ENCODE results near the gene BEND7. TPM values are rescaled to one million over a fixed set of nuclear protein-coding genes. Genes with fewer than 3 reads are reported as not detected.
A peak's percentile ranks its signal among the peaks of the same experiment; 100 is the strongest.

The BEND7 gene
- total and polyA plus RNA-seq, 9 of the 15 experiments (the other 6 are each of a cell fraction or from before 2014, with no cell fraction given), result 1.3 to 11.4 (median 5.2) TPM

DNA sequence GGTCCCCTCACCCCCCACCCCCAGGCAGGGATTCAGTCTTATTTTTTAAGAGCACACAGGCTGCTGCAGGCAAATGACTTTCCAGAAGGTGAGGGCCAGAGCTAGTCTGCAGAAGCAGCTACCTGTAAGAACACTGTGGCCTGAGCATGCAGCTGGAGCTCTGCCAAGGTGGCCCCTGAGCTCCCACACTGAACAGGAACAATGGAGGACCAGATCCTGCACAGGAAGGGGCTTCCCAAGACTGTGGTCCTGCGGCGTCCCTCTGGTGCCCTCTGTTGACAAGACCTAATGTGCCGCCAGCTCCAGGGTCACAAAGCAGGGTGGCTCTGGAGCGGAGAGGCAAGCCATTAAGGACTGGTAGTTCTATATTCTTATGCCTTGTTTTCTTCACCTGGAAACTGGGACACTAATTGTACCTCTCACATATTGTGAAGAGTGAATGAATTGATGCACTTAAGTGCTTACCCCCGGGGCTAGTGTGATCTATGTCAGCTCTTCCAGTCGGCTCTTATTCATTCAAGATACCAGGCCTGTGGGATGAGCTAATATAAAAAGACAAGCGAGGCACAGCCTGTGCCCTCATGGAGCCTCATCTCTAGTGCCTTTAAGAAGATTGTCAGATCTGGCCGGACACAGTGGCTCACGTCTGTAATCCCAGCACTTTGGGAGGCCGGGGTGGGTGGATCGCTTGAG, 8.0 kb upstream of the BEND7 start (continued):
- no peak; the same call in 1 of the 2 replicates for TF ChIP-seq STAG1 (CRISPR knock-in tag; IDR thresholded peaks at IDR 0.05; ENCODE audit: borderline replicate concordance)
- TF ChIP-seq NFIC (IDR thresholded peaks at IDR 0.05), result peak; percentile 51; the same call in 1 of the 2 replicates
- TF ChIP-seq CTCF (IDR thresholded peaks at IDR 0.05 in 2 of 3, conservative IDR thresholded peaks at IDR 0.05 in 1 of 3; ENCODE audit: insufficient read depth in 2 of 3, low read depth in 1 of 3, low read length in 3 of 3), result peak; percentile 75 to 84 (median 77)
- no peak for TF ChIP-seq CAMTA2 (CRISPR knock-in tag; conservative IDR thresholded peaks at IDR 0.05)
- TF ChIP-seq BDP1 (IDR thresholded peaks at IDR 0.05; ENCODE audit: insufficient read depth, insufficient read length), result no peak
- TF ChIP-seq ZNF766 (CRISPR knock-in tag; conservative IDR thresholded peaks at IDR 0.05), result no peak
- TF ChIP-seq ZBTB26 (CRISPR knock-in tag; IDR thresholded peaks at IDR 0.05), result no peak
- TF ChIP-seq XRCC5 (IDR thresholded peaks at IDR 0.05; ENCODE audit: low read depth, low read length), result no peak
- TF ChIP-seq, protein P1, sequence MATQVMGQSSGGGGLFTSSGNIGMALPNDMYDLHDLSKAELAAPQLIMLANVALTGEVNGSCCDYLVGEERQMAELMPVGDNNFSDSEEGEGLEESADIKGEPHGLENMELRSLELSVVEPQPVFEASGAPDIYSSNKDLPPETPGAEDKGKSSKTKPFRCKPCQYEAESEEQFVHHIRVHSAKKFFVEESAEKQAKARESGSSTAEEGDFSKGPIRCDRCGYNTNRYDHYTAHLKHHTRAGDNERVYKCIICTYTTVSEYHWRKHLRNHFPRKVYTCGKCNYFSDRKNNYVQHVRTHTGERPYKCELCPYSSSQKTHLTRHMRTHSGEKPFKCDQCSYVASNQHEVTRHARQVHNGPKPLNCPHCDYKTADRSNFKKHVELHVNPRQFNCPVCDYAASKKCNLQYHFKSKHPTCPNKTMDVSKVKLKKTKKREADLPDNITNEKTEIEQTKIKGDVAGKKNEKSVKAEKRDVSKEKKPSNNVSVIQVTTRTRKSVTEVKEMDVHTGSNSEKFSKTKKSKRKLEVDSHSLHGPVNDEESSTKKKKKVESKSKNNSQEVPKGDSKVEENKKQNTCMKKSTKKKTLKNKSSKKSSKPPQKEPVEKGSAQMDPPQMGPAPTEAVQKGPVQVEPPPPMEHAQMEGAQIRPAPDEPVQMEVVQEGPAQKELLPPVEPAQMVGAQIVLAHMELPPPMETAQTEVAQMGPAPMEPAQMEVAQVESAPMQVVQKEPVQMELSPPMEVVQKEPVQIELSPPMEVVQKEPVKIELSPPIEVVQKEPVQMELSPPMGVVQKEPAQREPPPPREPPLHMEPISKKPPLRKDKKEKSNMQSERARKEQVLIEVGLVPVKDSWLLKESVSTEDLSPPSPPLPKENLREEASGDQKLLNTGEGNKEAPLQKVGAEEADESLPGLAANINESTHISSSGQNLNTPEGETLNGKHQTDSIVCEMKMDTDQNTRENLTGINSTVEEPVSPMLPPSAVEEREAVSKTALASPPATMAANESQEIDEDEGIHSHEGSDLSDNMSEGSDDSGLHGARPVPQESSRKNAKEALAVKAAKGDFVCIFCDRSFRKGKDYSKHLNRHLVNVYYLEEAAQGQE (IDR thresholded peaks at IDR 0.05; ENCODE audit: borderline replicate concordance), result peak; percentile 43; the same call in 1 of the 2 replicates
- TF ChIP-seq, protein P1 (CRISPR knock-in tag; IDR thresholded peaks at IDR 0.05; ENCODE audit: low read depth), result no peak
- TF ChIP-seq ZFP30 (CRISPR knock-in tag; IDR thresholded peaks at IDR 0.05; ENCODE audit: borderline replicate concordance), result no peak
- peak in 2 of 3 experiments; percentile 38 to 46 for TF ChIP-seq YY1 (IDR thresholded peaks at IDR 0.05; ENCODE audit: borderline replicate concordance in 1 of 3, control insufficient read depth in 1 of 3, extremely low read depth in 1 of 3, insufficient read depth in 3 of 3, insufficient read length in 1 of 3, insufficient replicate concordance in 2 of 3, low read depth in 1 of 3, low read length in 2 of 3)
- no peak for TF ChIP-seq ZNF780A (CRISPR knock-in tag; IDR thresholded peaks at IDR 0.05)
- TF ChIP-seq CC2D1A (IDR thresholded peaks at IDR 0.05), result 0 out of 2 replicates have a peak, but pooled peaks have one; percentile 27
- TF ChIP-seq TCF15 (CRISPR knock-in tag; IDR thresholded peaks at IDR 0.05), result no peak

All from K562 (cell line).